ENCODE measurements around the gene DENND1A. TPM values are rescaled to one million over a fixed set of nuclear protein-coding genes. Genes with fewer than 3 reads are reported as not detected.

DENND1A gene
- total RNA-seq, 1 donor from 2014 or later = 15.4 TPM

GRCh38 chr9:123615381-123615780, 314.5 kb downstream of the DENND1A start:
- no peak for TF ChIP-seq CTCF (IDR thresholded peaks at IDR 0.05)
- Histone ChIP-seq H3K36me3 (no peaks in the 10 kb centered on the region), H3K4me3 (no peak overlapping the region), H3K27me3 (no peaks in the 10 kb centered on the region), H3K27ac (no peak overlapping the region), H3K4me1 (no peaks in the 10 kb centered on the region), H3K9me3 (no peaks in the 10 kb centered on the region)
- ATAC-seq (no peak), DNase-seq (no peak)
- intact Hi-C loops (cut with DNase I) = no loop called here

GRCh38 chr9:123614306-123615263, 315.3 kb downstream of the DENND1A start:
- ATAC-seq = no peak
- intact Hi-C loops (cut with DNase I) = no loop called here

GRCh38 chr9:123611226-123611625, 318.7 kb downstream of the DENND1A start:
- no peaks in the 10 kb centered on the region for H3K36me3 ChIP-seq
- TF ChIP-seq CTCF (IDR thresholded peaks at IDR 0.05) = no peak
- no peaks in the 10 kb centered on the region for H3K27me3 ChIP-seq
- no peak for DNase-seq
- no peaks in the 10 kb centered on the region for H3K4me1 ChIP-seq
- ATAC-seq = no peak
- no peaks in the 10 kb centered on the region for H3K9me3 ChIP-seq
- H3K27ac ChIP-seq = no peak overlapping the region
- intact Hi-C loops (cut with DNase I) = no loop called here
- H3K4me3 ChIP-seq = no peak overlapping the region

More at GRCh38 chr9:123614306-123615263, 315.3 kb downstream of the DENND1A start:
- H3K27ac ChIP-seq = no peak overlapping the region
- no peaks in the 10 kb centered on the region for H3K9me3 ChIP-seq
- H3K4me3 ChIP-seq = no peak overlapping the region
- H3K4me1 ChIP-seq = no peaks in the 10 kb centered on the region
- H3K27me3 ChIP-seq = no peaks in the 10 kb centered on the region
- H3K36me3 ChIP-seq = no peaks in the 10 kb centered on the region
- DNase-seq = no peak
- TF ChIP-seq CTCF (IDR thresholded peaks at IDR 0.05) = no peak

GRCh38 chr9:123609844-123610243, 320.1 kb downstream of the DENND1A start:
- no peaks in the 10 kb centered on the region for H3K9me3 ChIP-seq
- no peak overlapping the region for H3K4me3 ChIP-seq
- no peaks in the 10 kb centered on the region for H3K36me3 ChIP-seq
- no peak for ATAC-seq
- H3K27ac ChIP-seq = no peak overlapping the region
- H3K27me3 ChIP-seq = no peaks in the 10 kb centered on the region
- no peaks in the 10 kb centered on the region for H3K4me1 ChIP-seq
- TF ChIP-seq CTCF (IDR thresholded peaks at IDR 0.05) = no peak
- intact Hi-C loops (cut with DNase I) = no loop called here
- no peak for DNase-seq

GRCh38 chr9:123608104-123608503, 321.8 kb downstream of the DENND1A start:
- Histone ChIP-seq H3K9me3 (no peaks in the 10 kb centered on the region), H3K27ac (no peak overlapping the region), H3K36me3 (no peaks in the 10 kb centered on the region), H3K4me3 (no peak overlapping the region), H3K27me3 (no peaks in the 10 kb centered on the region), H3K4me1 (no peaks in the 10 kb centered on the region)
- no peak for ATAC-seq
- intact Hi-C loops (cut with DNase I) = no loop called here
- no peak for TF ChIP-seq CTCF (IDR thresholded peaks at IDR 0.05)
- no peak for DNase-seq

All from upper lobe of right lung (tissue), 1 donor.